ENCODE data around the gene EIF4A2.

Gene EIF4A2

DNA sequence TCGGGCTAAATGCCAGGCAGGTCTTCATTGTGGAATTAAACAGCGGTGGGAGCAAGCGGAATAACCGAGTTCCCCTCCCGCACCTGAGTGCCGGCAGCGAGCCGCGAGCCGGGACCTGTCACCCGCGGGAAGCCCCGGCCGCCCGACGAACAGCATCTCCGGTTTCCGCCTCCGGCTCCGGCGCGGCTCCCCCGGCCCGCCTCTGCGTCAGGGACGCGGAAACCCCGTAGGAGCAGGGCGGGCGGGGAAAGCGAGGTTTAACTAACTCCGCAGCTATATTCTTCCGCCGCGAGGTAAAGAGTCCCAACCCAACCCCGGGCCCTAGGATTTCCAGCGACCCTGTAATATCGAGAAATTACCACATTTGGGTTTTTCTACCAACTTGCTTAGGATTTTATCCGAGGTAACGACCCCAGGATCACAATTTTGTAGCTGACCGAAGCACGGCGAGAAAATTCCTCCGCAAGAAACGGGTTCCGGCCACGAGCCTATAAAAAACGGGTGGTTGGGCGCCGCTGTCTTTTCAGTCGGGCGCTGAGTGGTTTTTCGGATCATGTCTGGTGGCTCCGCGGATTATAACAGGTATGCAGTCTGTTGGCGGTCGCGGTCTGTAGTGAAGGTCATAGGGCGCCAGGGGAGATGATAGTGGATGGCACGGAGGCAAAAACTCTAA, at the start of gene EIF4A2:
EIF4A2 (plus strand) TSS at position 520 of the 673 bp plus-strand sequence; CDS start at position 554, 34 bp downstream.
- Histone ChIP-seq H3K36me3 (ENCODE audit: control insufficient read depth, low read depth, low read length) (peaks cover 45% of the 10 kb centered on the region), H3K27ac (ENCODE audit: low read length) (peak within 1 kb of the TSS; percentile 96), H3K4me1 (ENCODE audit: control insufficient read depth, low read depth, low read length) (peaks cover 4% of the 10 kb centered on the region), H3K9ac (ENCODE audit: low read length) (peak within 1 kb of the TSS; percentile 100), H3K9me3 (ENCODE audit: control insufficient read depth, low read depth, low read length) (no peaks in the 10 kb centered on the region), H3K27me3 (ENCODE audit: control insufficient read depth, insufficient read depth, low read length) (no peaks in the 10 kb centered on the region), H3K4me3 (ENCODE audit: low read length) (peak within 1 kb of the TSS; percentile 92)

DNA sequence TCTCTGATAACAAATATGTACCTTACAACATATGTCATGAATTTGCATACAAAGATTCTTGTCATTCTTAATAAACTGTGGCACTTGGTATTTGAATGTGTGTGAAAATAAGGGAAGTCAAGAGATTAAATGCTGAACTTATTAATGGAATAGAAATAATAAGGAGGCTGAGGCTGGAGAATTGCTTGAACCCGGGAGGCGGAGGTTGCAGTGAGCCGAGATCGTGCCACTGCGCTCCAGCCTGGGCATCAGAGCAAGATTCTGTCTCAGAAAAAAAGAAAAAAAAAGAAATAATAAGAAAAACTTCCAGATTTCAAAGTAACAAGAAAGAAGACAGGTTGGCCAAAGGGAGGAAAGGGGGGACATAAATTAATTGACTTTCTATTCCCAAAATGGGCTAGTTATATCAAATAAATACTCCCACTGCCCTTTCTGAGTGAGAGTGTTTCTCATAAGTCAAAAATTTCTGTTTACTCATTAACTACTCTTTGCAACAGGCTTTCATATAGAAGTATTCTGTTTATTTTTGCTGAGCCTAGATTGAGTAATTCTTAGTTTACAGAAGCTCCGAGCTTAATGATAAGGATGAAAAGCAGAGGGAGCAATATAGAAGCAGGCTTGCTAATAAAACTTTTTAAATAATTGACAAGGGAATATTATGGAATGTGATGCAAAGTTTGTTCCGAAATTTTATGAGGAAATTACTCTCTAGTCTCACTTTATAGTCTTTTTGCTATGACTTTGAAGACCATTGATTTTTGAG, 40.6 kb upstream of the EIF4A2 start:
- Histone ChIP-seq H3K9me3 (ENCODE audit: control insufficient read depth, low read depth, low read length) (no peaks in the 10 kb centered on the region), H3K27ac (ENCODE audit: low read length) (no peak overlapping the region), H3K27me3 (ENCODE audit: control insufficient read depth, insufficient read depth, low read length) (no peaks in the 10 kb centered on the region), H3K4me1 (ENCODE audit: control insufficient read depth, low read depth, low read length) (peaks cover 9% of the 10 kb centered on the region), H3K4me3 (ENCODE audit: low read length) (no peak overlapping the region), H3K9ac (ENCODE audit: low read length) (no peak overlapping the region), H3K36me3 (ENCODE audit: control insufficient read depth, low read depth, low read length) (no peaks in the 10 kb centered on the region)

DNA sequence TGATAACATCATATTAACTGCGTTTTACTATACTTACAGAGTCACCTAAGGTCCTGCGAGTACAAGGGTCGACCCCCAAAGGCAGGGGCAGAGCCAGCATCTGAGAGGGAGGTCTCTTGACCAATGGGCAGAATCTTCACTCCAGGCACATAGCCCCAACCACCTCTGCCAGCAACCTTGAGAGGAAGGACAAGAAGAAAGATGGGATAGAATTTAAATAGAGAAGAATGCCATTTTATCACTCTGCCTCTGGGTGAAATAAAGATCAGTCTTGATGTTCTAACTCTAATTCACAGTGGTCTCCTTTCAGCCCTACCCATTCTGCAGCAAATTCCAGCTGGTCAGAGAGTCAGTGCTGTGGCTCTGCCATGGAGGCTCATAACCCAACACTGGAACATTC, 39.7 kb upstream of the EIF4A2 start:
- Histone ChIP-seq H3K36me3 (ENCODE audit: control insufficient read depth, low read depth, low read length) (no peaks in the 10 kb centered on the region), H3K27me3 (ENCODE audit: control insufficient read depth, insufficient read depth, low read length) (no peaks in the 10 kb centered on the region), H3K27ac (ENCODE audit: low read length) (no peak overlapping the region), H3K9ac (ENCODE audit: low read length) (no peak overlapping the region), H3K9me3 (ENCODE audit: control insufficient read depth, low read depth, low read length) (no peaks in the 10 kb centered on the region), H3K4me1 (ENCODE audit: control insufficient read depth, low read depth, low read length) (peaks cover 9% of the 10 kb centered on the region), H3K4me3 (ENCODE audit: low read length) (no peak overlapping the region)

DNA sequence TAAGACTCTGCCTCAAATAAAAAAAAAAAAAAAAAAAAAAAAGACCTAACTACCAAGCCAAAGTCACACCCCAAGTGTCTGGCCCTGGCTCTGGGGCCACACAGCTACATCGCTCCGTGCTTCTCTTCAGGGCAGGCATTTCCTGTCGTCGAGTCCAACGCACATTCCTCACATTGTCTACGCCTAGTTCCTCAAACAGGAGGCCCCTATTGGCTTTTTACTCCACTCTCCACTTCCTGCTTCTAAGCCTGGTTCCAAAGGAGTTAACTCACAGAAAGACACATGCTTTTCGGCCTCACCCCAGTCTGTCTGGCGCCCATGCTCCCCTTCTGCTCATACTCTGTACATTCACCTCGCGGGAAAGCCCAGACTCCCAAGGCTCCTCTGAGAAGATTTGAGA, 37.4 kb upstream of the EIF4A2 start:
- no peaks in the 10 kb centered on the region for H3K9me3 ChIP-seq (ENCODE audit: control insufficient read depth, low read depth, low read length)
- H3K27ac ChIP-seq (ENCODE audit: low read length): no peak overlapping the region
- H3K4me1 ChIP-seq (ENCODE audit: control insufficient read depth, low read depth, low read length): no peaks in the 10 kb centered on the region
- no peak overlapping the region for H3K9ac ChIP-seq (ENCODE audit: low read length)
- no peaks in the 10 kb centered on the region for H3K27me3 ChIP-seq (ENCODE audit: control insufficient read depth, insufficient read depth, low read length)
- no peaks in the 10 kb centered on the region for H3K36me3 ChIP-seq (ENCODE audit: control insufficient read depth, low read depth, low read length)
- no peak overlapping the region for H3K4me3 ChIP-seq (ENCODE audit: low read length)

DNA sequence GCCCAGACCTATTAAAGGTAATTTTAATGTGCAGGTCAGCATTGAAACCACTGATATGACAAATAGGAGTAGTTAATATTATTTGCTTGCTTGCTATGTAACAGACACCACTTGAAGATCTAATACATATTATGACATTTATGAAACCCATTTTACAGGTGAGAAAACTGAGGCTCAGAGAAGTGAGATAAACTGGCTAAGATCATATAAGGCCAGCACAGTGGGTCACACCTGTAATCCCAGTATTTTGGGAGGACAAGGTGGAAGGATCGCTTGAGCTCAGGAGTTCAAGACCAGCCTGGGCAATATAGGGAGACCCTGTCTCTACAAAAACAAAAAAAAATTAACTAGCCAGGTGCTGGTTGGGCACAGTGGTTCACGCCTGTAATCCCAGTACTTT, 33.1 kb upstream of the EIF4A2 start:
- Histone ChIP-seq H3K27me3 (ENCODE audit: control insufficient read depth, insufficient read depth, low read length) (no peaks in the 10 kb centered on the region), H3K9ac (ENCODE audit: low read length) (no peak overlapping the region), H3K9me3 (ENCODE audit: control insufficient read depth, low read depth, low read length) (no peaks in the 10 kb centered on the region), H3K27ac (ENCODE audit: low read length) (no peak overlapping the region), H3K4me3 (ENCODE audit: low read length) (no peak overlapping the region), H3K4me1 (ENCODE audit: control insufficient read depth, low read depth, low read length) (peaks cover 3% of the 10 kb centered on the region), H3K36me3 (ENCODE audit: control insufficient read depth, low read depth, low read length) (no peaks in the 10 kb centered on the region)

DNA sequence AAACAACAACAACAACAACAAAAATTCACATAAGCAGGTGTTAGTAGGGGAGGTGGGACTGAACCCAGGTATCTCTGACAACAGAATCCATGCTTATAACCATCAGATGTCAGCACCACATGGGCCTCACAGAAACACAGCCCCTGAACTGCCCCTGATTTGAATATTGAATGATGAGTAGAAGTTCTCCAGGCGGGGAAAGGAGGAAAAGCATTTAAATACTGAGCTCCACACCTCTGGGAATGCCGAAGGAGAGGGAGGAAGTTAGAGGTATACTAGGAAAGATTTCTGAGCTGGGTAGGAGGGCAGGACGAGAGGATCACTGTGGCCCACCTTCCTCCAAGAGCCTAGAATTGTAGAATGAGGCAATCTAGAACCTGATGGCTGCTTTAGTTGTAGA, 31.9 kb upstream of the EIF4A2 start:
- H3K4me1 ChIP-seq (ENCODE audit: control insufficient read depth, low read depth, low read length): peaks cover 3% of the 10 kb centered on the region
- H3K4me3 ChIP-seq (ENCODE audit: low read length): no peak overlapping the region
- no peaks in the 10 kb centered on the region for H3K36me3 ChIP-seq (ENCODE audit: control insufficient read depth, low read depth, low read length)
- no peak overlapping the region for H3K27ac ChIP-seq (ENCODE audit: low read length)
- no peak overlapping the region for H3K9ac ChIP-seq (ENCODE audit: low read length)
- H3K9me3 ChIP-seq (ENCODE audit: control insufficient read depth, low read depth, low read length): no peaks in the 10 kb centered on the region
- no peaks in the 10 kb centered on the region for H3K27me3 ChIP-seq (ENCODE audit: control insufficient read depth, insufficient read depth, low read length)

DNA sequence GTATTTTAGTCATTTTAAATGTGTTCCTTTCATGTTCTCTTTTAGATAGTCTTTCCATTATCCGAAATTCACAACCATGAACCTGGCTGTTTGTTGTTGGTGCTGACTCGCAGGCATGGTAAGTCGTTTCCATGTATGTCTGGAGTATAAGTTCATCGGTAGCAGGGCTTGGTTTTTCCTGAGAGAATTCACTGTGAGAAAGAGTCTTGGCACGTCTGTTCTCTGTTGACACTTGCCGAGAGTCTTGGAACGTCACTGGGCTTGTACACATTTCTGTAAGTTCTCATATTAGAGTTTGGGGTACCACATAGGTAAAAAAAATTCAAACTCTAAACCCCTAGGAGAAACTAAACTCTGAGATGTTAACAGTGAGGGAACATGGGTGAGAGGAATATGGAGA, 29.4 kb upstream of the EIF4A2 start:
- Histone ChIP-seq H3K36me3 (ENCODE audit: control insufficient read depth, low read depth, low read length) (no peaks in the 10 kb centered on the region), H3K9me3 (ENCODE audit: control insufficient read depth, low read depth, low read length) (no peaks in the 10 kb centered on the region), H3K4me1 (ENCODE audit: control insufficient read depth, low read depth, low read length) (peaks cover 3% of the 10 kb centered on the region), H3K27ac (ENCODE audit: low read length) (no peak overlapping the region), H3K4me3 (ENCODE audit: low read length) (no peak overlapping the region), H3K27me3 (ENCODE audit: control insufficient read depth, insufficient read depth, low read length) (no peaks in the 10 kb centered on the region), H3K9ac (ENCODE audit: low read length) (no peak overlapping the region)

DNA sequence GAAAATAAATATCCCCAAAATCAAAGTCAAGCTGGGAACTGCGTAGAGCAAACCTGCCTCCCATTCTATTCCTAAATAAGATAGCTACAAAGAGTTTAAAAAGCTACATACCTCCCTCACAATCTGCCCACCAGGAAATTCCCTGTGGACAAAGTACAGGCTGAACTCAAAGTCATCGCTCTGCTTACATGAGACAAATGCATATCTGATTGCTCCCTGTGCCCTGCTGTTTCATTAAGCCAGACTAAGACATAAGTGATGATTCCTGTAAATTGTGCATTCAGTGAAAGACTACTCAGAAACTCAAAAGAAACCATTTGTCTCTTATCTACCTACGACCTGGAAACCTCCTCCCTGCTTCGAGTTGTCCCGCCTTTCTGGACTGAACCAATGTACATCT, 28.5 kb upstream of the EIF4A2 start:
- Histone ChIP-seq H3K27ac (ENCODE audit: low read length) (no peak overlapping the region), H3K36me3 (ENCODE audit: control insufficient read depth, low read depth, low read length) (no peaks in the 10 kb centered on the region), H3K9me3 (ENCODE audit: control insufficient read depth, low read depth, low read length) (no peaks in the 10 kb centered on the region), H3K9ac (ENCODE audit: low read length) (no peak overlapping the region), H3K4me3 (ENCODE audit: low read length) (no peak overlapping the region), H3K27me3 (ENCODE audit: control insufficient read depth, insufficient read depth, low read length) (no peaks in the 10 kb centered on the region), H3K4me1 (ENCODE audit: control insufficient read depth, low read depth, low read length) (peaks cover 3% of the 10 kb centered on the region)

DNA sequence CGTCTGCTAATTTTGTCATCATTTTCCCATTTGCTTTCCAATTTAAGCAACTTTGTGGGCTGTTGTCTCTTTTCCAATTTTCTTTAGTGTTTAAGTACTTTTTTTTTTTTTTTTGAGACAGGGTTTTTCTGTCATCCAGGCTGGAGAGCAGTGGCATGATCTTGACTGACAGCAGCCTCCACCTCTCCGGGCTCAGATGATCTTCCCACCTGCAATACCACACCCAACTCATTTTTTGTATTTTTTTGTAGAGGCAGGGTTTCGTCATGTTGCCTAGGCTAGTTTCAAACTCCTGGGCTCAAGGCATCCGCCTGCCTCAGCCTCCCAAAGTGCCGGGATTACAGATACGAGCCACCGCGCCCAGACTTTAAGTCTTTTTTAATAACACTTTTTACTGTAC, 26.2 kb upstream of the EIF4A2 start:
- Histone ChIP-seq H3K4me1 (ENCODE audit: control insufficient read depth, low read depth, low read length) (peaks cover 3% of the 10 kb centered on the region), H3K9me3 (ENCODE audit: control insufficient read depth, low read depth, low read length) (no peaks in the 10 kb centered on the region), H3K9ac (ENCODE audit: low read length) (no peak overlapping the region), H3K27me3 (ENCODE audit: control insufficient read depth, insufficient read depth, low read length) (no peaks in the 10 kb centered on the region), H3K27ac (ENCODE audit: low read length) (no peak overlapping the region), H3K36me3 (ENCODE audit: control insufficient read depth, low read depth, low read length) (no peaks in the 10 kb centered on the region), H3K4me3 (ENCODE audit: low read length) (no peak overlapping the region)

- H3K27ac ChIP-seq (ENCODE audit: low read length): no peak overlapping the region
- H3K4me1 ChIP-seq (ENCODE audit: control insufficient read depth, low read depth, low read length): peaks cover 3% of the 10 kb centered on the region
- H3K9me3 ChIP-seq (ENCODE audit: control insufficient read depth, low read depth, low read length): no peaks in the 10 kb centered on the region
- no peaks in the 10 kb centered on the region for H3K36me3 ChIP-seq (ENCODE audit: control insufficient read depth, low read depth, low read length)
- no peaks in the 10 kb centered on the region for H3K27me3 ChIP-seq (ENCODE audit: control insufficient read depth, insufficient read depth, low read length)
- H3K9ac ChIP-seq (ENCODE audit: low read length): no peak overlapping the region
- H3K4me3 ChIP-seq (ENCODE audit: low read length): no peak overlapping the region
Measured at GRCh38 chr3:186757686-186758220, 25.6 kb upstream of the EIF4A2 start.

DNA sequence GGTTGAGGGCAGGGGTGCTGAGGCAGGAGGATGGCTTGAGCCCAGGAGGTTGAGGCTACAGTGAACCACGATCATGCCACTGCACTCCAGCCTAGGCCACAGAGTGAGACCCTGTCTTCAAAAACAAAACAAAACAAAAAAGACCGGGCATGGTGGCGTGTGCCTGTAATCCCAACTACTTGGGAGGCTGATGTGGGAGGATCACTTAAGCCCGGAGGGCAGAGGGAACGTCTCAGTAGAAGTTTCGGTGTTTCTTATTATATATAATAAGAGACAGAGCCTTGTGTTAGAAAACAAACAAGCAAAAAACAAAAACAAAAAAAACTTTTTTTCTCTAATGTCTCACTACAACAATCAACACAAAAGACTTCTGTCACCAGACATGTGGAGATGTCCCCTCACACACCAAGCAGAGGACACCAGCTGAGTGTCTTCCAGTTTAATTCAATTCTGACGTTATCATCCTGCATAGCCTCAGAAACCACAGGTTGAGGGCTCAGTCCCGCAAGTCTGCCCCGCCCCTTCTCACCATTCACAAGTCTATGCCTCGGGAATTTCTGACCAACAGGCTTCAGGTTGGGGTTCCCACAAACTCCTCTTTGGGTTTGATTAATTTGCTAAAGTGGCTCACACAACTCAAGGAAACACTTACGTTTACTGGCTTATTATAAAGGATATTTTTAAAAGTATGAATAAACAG, 24.0 kb upstream of the EIF4A2 start:
- Histone ChIP-seq H3K36me3 (ENCODE audit: control insufficient read depth, low read depth, low read length) (no peaks in the 10 kb centered on the region), H3K9me3 (ENCODE audit: control insufficient read depth, low read depth, low read length) (no peaks in the 10 kb centered on the region), H3K27me3 (ENCODE audit: control insufficient read depth, insufficient read depth, low read length) (no peaks in the 10 kb centered on the region), H3K27ac (ENCODE audit: low read length) (no peak overlapping the region), H3K4me1 (ENCODE audit: control insufficient read depth, low read depth, low read length) (no peaks in the 10 kb centered on the region), H3K9ac (ENCODE audit: low read length) (no peak overlapping the region), H3K4me3 (ENCODE audit: low read length) (no peak overlapping the region)
